Pancreas (tissue), 10 donors: ENCODE data around the gene PRMT3. TPM values are rescaled to one million over a fixed set of nuclear protein-coding genes. Genes with fewer than 3 reads are reported as not detected.
"Not testable (repeated sequence)": the region's sequence is repeated elsewhere in the genome, so short reads cannot be mapped to it uniquely, and the experiment has no call there.

Source experiments
- ATAC-seq, 4 donors: fragments of 200-7000 bp; cut with Tn5 transposase; one replicate each; pipeline versions ENCODE4 v1.8.0 to v1.9.1; 2020; ENCODE audit warnings: mild to moderate bottlenecking in 4 of 4, moderate library complexity in 4 of 4
- DNase-seq, 6 donors: peaks; one replicate each; pipeline ENCODE4 v3.0.0-alpha.2; 2020
- FAIRE-seq: peaks from 2 replicates; lab custom pipeline; 2012; peaks lifted over from hg19 to GRCh38; lab: Jason Lieb, UNC
- H3K27ac ChIP-seq, 4 donors: fragments of 200-600 bp; sonication (generic); 1 replicate in 3 of 4; 2 replicates in 1 of 4; pipeline versions ENCODE4 v1.5.0 to v1.8.0; 2020
- H3K27me3 ChIP-seq, 4 donors: fragments of 200-600 bp; one replicate each; pipeline ENCODE4 v1.8.0; 2021
- H3K36me3 ChIP-seq, 3 donors: fragments of 200-600 bp; sonication (generic) in 1 of 3; one replicate each; pipeline versions ENCODE4 v1.5.0 to v1.8.0; 2020 to 2021
- H3K4me1 ChIP-seq, 3 donors: fragments of 200-600 bp; one replicate each; pipeline ENCODE4 v1.8.0; 2021
- H3K4me3 ChIP-seq, 4 donors: fragments of 200-600 bp; sonication (generic) in 2 of 4; one replicate each; pipeline versions ENCODE4 v1.5.0 to v1.8.0; 2020 to 2021
- H3K9me3 ChIP-seq, 4 donors: fragments of 200-600 bp; one replicate each; pipeline ENCODE4 v1.8.0; 2021
- WGBS, 2 donors: extraction: QIAGEN DNeasy Blood & Tissue Kit; methylation state at CpG; one replicate each; pipeline ENCODE4 v1.1.7; 2013; 5-methylcytosine and 5-hydroxymethylcytosine counted together
- intact Hi-C, 3 donors: fragments of 100-400 bp; cut with DNase I; formaldehyde crosslinking; loops; one replicate each; pipeline versions ENCODE4 v1.11.1 to v1.14.2; 2022
- polyA plus RNA-seq, 2 donors: library from polyadenylated mRNA; stranded (reverse); fragments of 200-250 nt; gene quantifications; one replicate each; pipeline ENCODE4 v1.2.3, GENCODE V29; 2013
- total RNA-seq, 6 donors: library from RNA; stranded (reverse); fragmentation: NEBNext Ultra II Directional in 4 of 6; extraction: Animal tissue kit (Norgen Biotek cat#: 25700) in 4 of 6; gene quantifications; one replicate each; pipeline versions ENCODE4 v1.2.1 to v1.2.4, GENCODE V29; 2021 to 2023
- TF ChIP-seq, protein P1 (sequence below), 4 donors: fragments of 200-600 bp; sonication (generic) in 3 of 4; IDR thresholded peaks; one replicate each; pipeline versions ENCODE4 v1.5.0 to v1.8.0; 2021; ENCODE audit warnings: antibody characterized with exemption in 4 of 4
- donor health status: healthy with polysubstance abuse.
- donor health status: DM: no; HTN: no; CAD: no; lungs with moderate emphysema.
- donor health status: DM: no; HTN: no; CAD: no.
- donor health status: control.
- donor health status: control.
- donor health status: Bipolar disorder and iron deficiency.
- donor health status: DM: yes; HTN: yes; CAD: no.
- donor health status: DM: no; HTN: no; CAD: no.
- donor health status: DM: no; HTN: no; CAD: no.
- donor health status: DM: yes; HTN: yes; CAD: no.

PRMT3 gene
- total and polyA plus RNA-seq, 8 donors = 4.9 to 10.3 (median 5.9) TPM

DNA sequence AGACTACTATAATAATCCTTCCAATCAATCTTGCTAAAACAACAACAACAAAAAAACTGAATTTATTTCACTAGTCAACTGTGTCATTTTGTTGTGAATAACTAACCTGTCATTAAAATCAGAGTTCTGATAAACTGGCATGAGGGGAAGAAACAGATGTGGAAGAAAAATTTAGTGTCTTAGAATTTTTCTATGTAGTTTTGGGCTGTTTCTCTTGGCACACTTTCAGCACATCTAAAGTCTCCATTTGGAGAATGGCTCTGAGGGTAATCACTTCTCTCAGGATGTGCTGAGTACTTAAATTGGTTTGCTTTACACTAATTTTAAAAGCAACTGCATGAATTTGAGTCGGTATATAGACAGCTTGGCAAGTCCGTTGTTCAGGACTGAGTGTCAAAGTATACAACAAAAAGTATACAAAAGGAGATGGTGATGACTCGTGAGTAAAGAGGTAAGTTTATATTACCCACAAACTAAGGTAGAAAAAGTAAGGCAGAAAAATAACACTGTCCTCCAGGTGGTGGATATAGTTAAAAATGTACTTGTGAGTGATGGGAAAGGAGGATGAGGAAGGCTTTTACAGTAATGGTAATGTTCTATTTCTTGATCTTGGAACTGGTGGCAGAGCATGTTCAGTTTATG, 13.8 kb upstream of the PRMT3 start:
- H3K27me3 ChIP-seq = no peaks in the 10 kb centered on the region
- 80 to 86% methylated on average over 3 of the region's 3 CpGs for WGBS, 2 donors
- FAIRE-seq (no peak), DNase-seq (no peak), ATAC-seq (no peak)
- intact Hi-C loops = no loop called here
- no peak overlapping the region for H3K4me3 ChIP-seq
- peaks cover 0 to 6% (median 0%) of the 10 kb centered on the region in 3 donors for H3K36me3 ChIP-seq
- no peak overlapping the region for H3K27ac ChIP-seq
- H3K9me3 ChIP-seq = no peaks in the 10 kb centered on the region
- TF ChIP-seq, protein P1, sequence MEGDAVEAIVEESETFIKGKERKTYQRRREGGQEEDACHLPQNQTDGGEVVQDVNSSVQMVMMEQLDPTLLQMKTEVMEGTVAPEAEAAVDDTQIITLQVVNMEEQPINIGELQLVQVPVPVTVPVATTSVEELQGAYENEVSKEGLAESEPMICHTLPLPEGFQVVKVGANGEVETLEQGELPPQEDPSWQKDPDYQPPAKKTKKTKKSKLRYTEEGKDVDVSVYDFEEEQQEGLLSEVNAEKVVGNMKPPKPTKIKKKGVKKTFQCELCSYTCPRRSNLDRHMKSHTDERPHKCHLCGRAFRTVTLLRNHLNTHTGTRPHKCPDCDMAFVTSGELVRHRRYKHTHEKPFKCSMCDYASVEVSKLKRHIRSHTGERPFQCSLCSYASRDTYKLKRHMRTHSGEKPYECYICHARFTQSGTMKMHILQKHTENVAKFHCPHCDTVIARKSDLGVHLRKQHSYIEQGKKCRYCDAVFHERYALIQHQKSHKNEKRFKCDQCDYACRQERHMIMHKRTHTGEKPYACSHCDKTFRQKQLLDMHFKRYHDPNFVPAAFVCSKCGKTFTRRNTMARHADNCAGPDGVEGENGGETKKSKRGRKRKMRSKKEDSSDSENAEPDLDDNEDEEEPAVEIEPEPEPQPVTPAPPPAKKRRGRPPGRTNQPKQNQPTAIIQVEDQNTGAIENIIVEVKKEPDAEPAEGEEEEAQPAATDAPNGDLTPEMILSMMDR (IDR thresholded peaks at IDR 0.05) = no peak
- no peaks in the 10 kb centered on the region for H3K4me1 ChIP-seq

- TF ChIP-seq, protein P1 (IDR thresholded peaks at IDR 0.05) = no peak
- intact Hi-C loops = no loop called here
- ATAC-seq = no peak
Measured at GRCh38 chr11:20374741-20375300, 12.7 kb upstream of the PRMT3 start.

GRCh38 chr11:20376162-20376730, 11.3 kb upstream of the PRMT3 start:
- ATAC-seq (no peak), DNase-seq (no peak), FAIRE-seq (no peak)
- intact Hi-C loops = no loop called here
- Histone ChIP-seq H3K4me3 (no peak overlapping the region), H3K4me1 (no peaks in the 10 kb centered on the region), H3K27ac (no peak overlapping the region), H3K9me3 (no peaks in the 10 kb centered on the region), H3K36me3 (peaks cover 0 to 6% (median 0%) of the 10 kb centered on the region in 3 donors), H3K27me3 (no peaks in the 10 kb centered on the region)
- TF ChIP-seq, protein P1 (IDR thresholded peaks at IDR 0.05) = no peak
- WGBS, 2 donors = 89 to 90% methylated on average over 3 of the region's 3 CpGs

More at GRCh38 chr11:20374741-20375300, 12.7 kb upstream of the PRMT3 start:
- Histone ChIP-seq H3K4me3 (no peak overlapping the region), H3K4me1 (no peaks in the 10 kb centered on the region), H3K27ac (no peak overlapping the region), H3K9me3 (no peaks in the 10 kb centered on the region), H3K27me3 (no peaks in the 10 kb centered on the region), H3K36me3 (peaks cover 0 to 6% (median 0%) of the 10 kb centered on the region in 3 donors)
- no peak for DNase-seq
- FAIRE-seq = no peak
- WGBS, 2 donors = 92 to 95% methylated on average over 9 of the region's 9 CpGs

GRCh38 chr11:20385996-20386395, 1.5 kb upstream of the PRMT3 start:
- DNase-seq, H3K36me3 ChIP-seq, H3K4me1 ChIP-seq, H3K27me3 ChIP-seq, H3K4me3 ChIP-seq, FAIRE-seq, ATAC-seq, H3K27ac ChIP-seq, H3K9me3 ChIP-seq: not testable (repeated sequence)
- intact Hi-C loops = loop anchor here in 1 of 3 donors (10.0 kb wide), 1 partner anchor 219 kb away; no protein-coding TSS in a partner anchor
- 80 to 82% methylated on average over 15 of the region's 15 CpGs for WGBS, 2 donors

DNA sequence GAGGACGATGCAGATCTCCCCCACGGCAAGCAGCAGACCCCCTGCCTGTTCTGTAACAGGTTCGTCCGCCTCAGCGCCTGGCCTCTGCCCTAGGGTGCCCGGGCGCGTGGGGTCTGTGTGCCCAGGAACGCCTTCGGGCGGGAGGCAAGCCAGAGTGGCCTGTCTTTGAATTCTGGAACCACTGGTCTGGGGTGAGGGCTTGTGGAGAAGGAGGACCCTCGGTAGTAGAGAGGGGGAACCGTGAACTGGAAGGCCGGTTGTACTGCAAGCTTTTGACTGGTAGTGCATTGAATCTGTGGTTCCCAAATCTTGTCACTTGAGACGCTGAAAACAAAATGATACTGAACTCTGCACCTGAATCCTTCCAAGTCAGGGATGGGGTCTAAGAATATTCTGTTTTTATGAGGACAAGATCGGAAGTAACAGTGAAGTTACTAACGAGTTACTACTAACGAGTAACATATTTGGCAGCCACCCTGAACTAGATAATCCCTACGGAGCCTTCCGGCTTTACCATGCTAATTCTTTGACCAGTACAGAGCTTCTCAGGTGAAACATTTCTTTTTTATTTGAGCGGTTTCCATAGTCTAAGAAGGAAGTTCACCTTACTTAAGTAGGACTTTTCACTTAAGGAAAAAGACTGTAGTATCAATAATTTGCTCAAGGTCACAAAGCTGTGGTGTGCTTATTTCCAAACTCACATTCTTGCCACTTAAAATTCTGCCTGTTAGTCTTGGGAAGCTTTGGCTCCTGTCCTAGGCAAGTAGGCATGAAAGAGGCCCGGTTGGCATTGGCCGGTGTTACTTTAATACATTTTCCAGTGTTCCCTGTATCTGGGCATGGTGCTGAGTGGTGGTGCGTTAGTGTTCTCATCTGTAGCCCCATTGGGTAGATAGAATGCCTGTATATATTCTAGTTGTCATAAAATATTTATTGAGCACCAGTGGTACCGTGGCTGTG, 860 bp downstream of the PRMT3 start:
- intact Hi-C loops = loop anchor here in 1 of 3 donors (10.0 kb wide), 1 partner anchor 216 kb away; no protein-coding TSS in a partner anchor

More for the DNA sequence above, 860 bp downstream of the PRMT3 start:
- Histone ChIP-seq H3K4me3 (peak overlapping the region; percentile 62 to 95 (median 87)), H3K9me3 (no peaks in the 10 kb centered on the region), H3K27me3 (no peaks in the 10 kb centered on the region), H3K27ac (peak overlapping the region in 3 of 4 donors; percentile 82 to 90 (median 87)), H3K36me3 (no peaks in the 10 kb centered on the region), H3K4me1 (peaks cover 0 to 9% (median 7%) of the 10 kb centered on the region in 3 donors)
- WGBS, 2 donors = 5 to 7% methylated on average over 25 of the region's 25 CpGs
- no peak for FAIRE-seq
- peak in 2 of 4 donors; percentile 9 to 23 for ATAC-seq
- no peak for DNase-seq
- TF ChIP-seq, protein P1 (IDR thresholded peaks at IDR 0.05) = no peak
